OCI-LY3 (cell line): ENCODE results near the gene KRT80.

Experiments used
- CTCF ChIP-seq: fragments of 200-600, 300-600 bp; sonication (generic); IDR thresholded peaks from 2 replicates; pipeline ENCODE4 v1.5.1; 2014; ENCODE audit warnings: antibody characterized with exemption, low read length, low read depth
- EZH2phosphoT487 ChIP-seq: fragments of 200-600 bp; shearing (Covaris generic); IDR thresholded peaks from 2 replicates; pipeline ENCODE4 v1.6.1; 2018; ENCODE audit warnings: antibody characterized with exemption, mixed run types, low read depth

GRCh38 chr12:52187206-52187605 lies 4.6 kb downstream of the KRT80 start:
- TF ChIP-seq EZH2phosphoT487 (no peak), CTCF (no peak)
